BJ (cell line): Measurements from ENCODE around the gene MYH15. TPM values are rescaled to one million over a fixed set of nuclear protein-coding genes. Genes with fewer than 3 reads are reported as not detected.
A peak's percentile ranks its signal among the peaks of the same experiment; 100 is the strongest.

ENCODE experiments used
- CTCF ChIA-PET: fragments of 350-600 bp; formaldehyde crosslinking; extraction: SDS; loops from one replicate; lab custom pipeline; 2021; ENCODE audit warnings: antibody characterized with exemption, inconsistent platforms; lab: Yijun Ruan, JAX
- POLR2A ChIA-PET: fragments of 300-600 bp; sonication (Branson Sonifier 250); formaldehyde crosslinking; extraction: SDS; loops from one replicate; lab custom pipeline; 2021; ENCODE audit warnings: antibody characterized with exemption; lab: Charles Lee
- DNase-seq: peaks from one replicate; pipeline ENCODE4 v3.0.0-alpha.2; 2011; ENCODE audit warnings: low read depth
- H3K27me3 ChIP-seq: 2 replicates; pipeline ENCODE4 v1.6.0; 2011; ENCODE audit warnings: low read length; ENCODE audit not compliant: control insufficient read depth, insufficient read depth
- H3K36me3 ChIP-seq: 2 replicates; pipeline ENCODE4 v1.5.1; 2011; ENCODE audit warnings: low read length; ENCODE audit not compliant: control insufficient read depth, insufficient read depth
- H3K4me3 ChIP-seq: 2 replicates; pipeline ENCODE4 v1.5.1; 2011; ENCODE audit warnings: low read depth, mild to moderate bottlenecking, control low read depth, low read length
- CTCF ChIP-seq: IDR thresholded peaks from 2 replicates; pipeline ENCODE4 v1.5.1; 2011; ENCODE audit warnings: low read depth, mild to moderate bottlenecking, control low read depth, inconsistent platforms, low read length, moderate library complexity; ENCODE audit not compliant: insufficient read depth
- polyA plus RNA-seq: library from polyadenylated mRNA; depleted of rRNA; stranded (reverse); fragments of >200 nt; gene quantifications from 2 replicates; pipeline ENCODE4 v1.2.3, GENCODE V29; 2011

MYH15 gene
- polyA plus RNA-seq, 1 experiment: 0.02 TPM

- no peak for DNase-seq
- ChIA-PET CTCF (interaction anchor here (0.6 to 1.7 kb wide), 4 partner anchors 8 to 65 kb away, joined by 3 to 4 read pairs (median 3); no protein-coding TSS in a partner anchor), POLR2A (no interaction called here)
- TF ChIP-seq CTCF: no peak
- Histone ChIP-seq H3K4me3 (no peak overlapping the region), H3K36me3 (no peaks in the 10 kb centered on the region), H3K27me3 (no peaks in the 10 kb centered on the region; the same call in 1 of the 2 replicates)
These were observed 13.1 kb downstream of the MYH15 start for GRCh38 chr3:108497271-108497670.

- POLR2A ChIA-PET: no interaction called here
- Histone ChIP-seq H3K4me3 (no peak overlapping the region), H3K27me3 (no peaks in the 10 kb centered on the region; the same call in none of the 2 replicates), H3K36me3 (no peaks in the 10 kb centered on the region)
- TF ChIP-seq CTCF: no peak
- CTCF ChIA-PET: interaction anchor here (0.7 kb wide), 1 partner anchor 9 kb away, joined by 3 read pairs; no protein-coding TSS in a partner anchor
- no peak for DNase-seq
These were observed 14.7 kb downstream of the MYH15 start for GRCh38 chr3:108495717-108496116.

GRCh38 chr3:108494906-108495531 lies 15.4 kb downstream of the MYH15 start:
- ChIA-PET CTCF (interaction anchor here (0.9 kb wide), 1 partner anchor 19 kb away, joined by 3 read pairs; no protein-coding TSS in a partner anchor), POLR2A (no interaction called here)
- DNase-seq: no peak
- no peak for TF ChIP-seq CTCF
- Histone ChIP-seq H3K27me3 (no peaks in the 10 kb centered on the region; the same call in 1 of the 2 replicates), H3K36me3 (no peaks in the 10 kb centered on the region), H3K4me3 (no peak overlapping the region)

- POLR2A ChIA-PET: no interaction called here
- DNase-seq: no peak
- Histone ChIP-seq H3K36me3 (no peaks in the 10 kb centered on the region), H3K4me3 (no peak overlapping the region), H3K27me3 (no peaks in the 10 kb centered on the region; the same call in 1 of the 2 replicates)
- peak; percentile 26; the same call in 1 of the 2 replicates for TF ChIP-seq CTCF
- CTCF ChIA-PET: interaction anchor here (0.9 to 2.9 kb wide), 3 partner anchors 8 to 20 kb away, joined by 3 to 8 read pairs (median 4); no protein-coding TSS in a partner anchor
These were observed 16.5 kb downstream of the MYH15 start for GRCh38 chr3:108493862-108494261.

GRCh38 chr3:108491456-108491855 lies 18.9 kb downstream of the MYH15 start:
- no peak overlapping the region for H3K4me3 ChIP-seq
- H3K27me3 ChIP-seq: no peaks in the 10 kb centered on the region; the same call in 1 of the 2 replicates
- DNase-seq: no peak
- no peak for TF ChIP-seq CTCF
- H3K36me3 ChIP-seq: no peaks in the 10 kb centered on the region
- ChIA-PET POLR2A (no interaction called here), CTCF (interaction anchor here (0.7 to 4.4 kb wide), 4 partner anchors 14 to 61 kb away, joined by 3 to 47 read pairs (median 8); no protein-coding TSS in a partner anchor)
